ENCODE results near the gene CFAP206.

DNA sequence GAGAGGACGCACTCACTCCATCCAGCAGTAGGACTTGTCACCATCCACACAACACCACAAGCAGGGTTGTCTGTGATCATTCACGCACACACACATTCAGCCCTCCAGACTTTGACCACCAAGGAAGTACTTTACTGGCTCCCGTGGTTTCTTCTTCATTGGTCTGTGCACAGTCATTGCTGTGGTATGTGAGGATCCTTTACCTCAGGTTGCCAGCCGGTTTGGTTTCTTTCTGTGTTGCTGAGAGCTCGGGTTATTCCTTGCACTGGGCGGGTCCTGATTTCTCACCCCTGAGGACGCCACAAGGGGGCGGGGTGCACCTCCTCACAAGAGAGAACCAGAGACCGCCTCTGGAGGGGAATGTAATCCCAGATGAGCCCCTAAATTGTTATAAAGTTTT lies 76.2 kb downstream of the CFAP206 start:
- TF ChIP-seq YY1 (IDR thresholded peaks at IDR 0.05; ENCODE audit: low read depth, low read length) (no peak), FOXM1 (IDR thresholded peaks at IDR 0.05; ENCODE audit: low read depth, low read length) (no peak), TCF7 (IDR thresholded peaks at IDR 0.05; ENCODE audit: borderline replicate concordance) (no peak), RAD21 (IDR thresholded peaks at IDR 0.05; ENCODE audit: insufficient read depth, low read depth, low read length) (peak; percentile 33), TAF1 (IDR thresholded peaks at IDR 0.05; ENCODE audit: borderline replicate concordance, low read depth, low read length) (no peak), CBX5 (IDR thresholded peaks at IDR 0.05; ENCODE audit: low read depth) (no peak), POLR2AphosphoS5 (IDR thresholded peaks at IDR 0.05; ENCODE audit: low read length) (no peak), ETV6 (conservative IDR thresholded peaks at IDR 0.05 in 1 of 2, IDR thresholded peaks at IDR 0.05 in 1 of 2; ENCODE audit: borderline replicate concordance in 1 of 2, low read depth in 1 of 2) (no peak)
- TF ChIP-seq, protein P1, sequence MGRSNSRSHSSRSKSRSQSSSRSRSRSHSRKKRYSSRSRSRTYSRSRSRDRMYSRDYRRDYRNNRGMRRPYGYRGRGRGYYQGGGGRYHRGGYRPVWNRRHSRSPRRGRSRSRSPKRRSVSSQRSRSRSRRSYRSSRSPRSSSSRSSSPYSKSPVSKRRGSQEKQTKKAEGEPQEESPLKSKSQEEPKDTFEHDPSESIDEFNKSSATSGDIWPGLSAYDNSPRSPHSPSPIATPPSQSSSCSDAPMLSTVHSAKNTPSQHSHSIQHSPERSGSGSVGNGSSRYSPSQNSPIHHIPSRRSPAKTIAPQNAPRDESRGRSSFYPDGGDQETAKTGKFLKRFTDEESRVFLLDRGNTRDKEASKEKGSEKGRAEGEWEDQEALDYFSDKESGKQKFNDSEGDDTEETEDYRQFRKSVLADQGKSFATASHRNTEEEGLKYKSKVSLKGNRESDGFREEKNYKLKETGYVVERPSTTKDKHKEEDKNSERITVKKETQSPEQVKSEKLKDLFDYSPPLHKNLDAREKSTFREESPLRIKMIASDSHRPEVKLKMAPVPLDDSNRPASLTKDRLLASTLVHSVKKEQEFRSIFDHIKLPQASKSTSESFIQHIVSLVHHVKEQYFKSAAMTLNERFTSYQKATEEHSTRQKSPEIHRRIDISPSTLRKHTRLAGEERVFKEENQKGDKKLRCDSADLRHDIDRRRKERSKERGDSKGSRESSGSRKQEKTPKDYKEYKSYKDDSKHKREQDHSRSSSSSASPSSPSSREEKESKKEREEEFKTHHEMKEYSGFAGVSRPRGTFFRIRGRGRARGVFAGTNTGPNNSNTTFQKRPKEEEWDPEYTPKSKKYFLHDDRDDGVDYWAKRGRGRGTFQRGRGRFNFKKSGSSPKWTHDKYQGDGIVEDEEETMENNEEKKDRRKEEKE (IDR thresholded peaks at IDR 0.05) = no peak
- TF ChIP-seq, protein P2, sequence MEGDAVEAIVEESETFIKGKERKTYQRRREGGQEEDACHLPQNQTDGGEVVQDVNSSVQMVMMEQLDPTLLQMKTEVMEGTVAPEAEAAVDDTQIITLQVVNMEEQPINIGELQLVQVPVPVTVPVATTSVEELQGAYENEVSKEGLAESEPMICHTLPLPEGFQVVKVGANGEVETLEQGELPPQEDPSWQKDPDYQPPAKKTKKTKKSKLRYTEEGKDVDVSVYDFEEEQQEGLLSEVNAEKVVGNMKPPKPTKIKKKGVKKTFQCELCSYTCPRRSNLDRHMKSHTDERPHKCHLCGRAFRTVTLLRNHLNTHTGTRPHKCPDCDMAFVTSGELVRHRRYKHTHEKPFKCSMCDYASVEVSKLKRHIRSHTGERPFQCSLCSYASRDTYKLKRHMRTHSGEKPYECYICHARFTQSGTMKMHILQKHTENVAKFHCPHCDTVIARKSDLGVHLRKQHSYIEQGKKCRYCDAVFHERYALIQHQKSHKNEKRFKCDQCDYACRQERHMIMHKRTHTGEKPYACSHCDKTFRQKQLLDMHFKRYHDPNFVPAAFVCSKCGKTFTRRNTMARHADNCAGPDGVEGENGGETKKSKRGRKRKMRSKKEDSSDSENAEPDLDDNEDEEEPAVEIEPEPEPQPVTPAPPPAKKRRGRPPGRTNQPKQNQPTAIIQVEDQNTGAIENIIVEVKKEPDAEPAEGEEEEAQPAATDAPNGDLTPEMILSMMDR (IDR thresholded peaks at IDR 0.05 in 2 of 3, conservative IDR thresholded peaks at IDR 0.05 in 1 of 3; ENCODE audit: control insufficient read depth in 2 of 3, extremely low read depth in 1 of 3, insufficient read depth in 1 of 3, low read depth in 3 of 3, low read length in 3 of 3) = peak; percentile 7 to 44 (median 17); a peak in 4 of 6 replicates
- TF ChIP-seq, protein P3, sequence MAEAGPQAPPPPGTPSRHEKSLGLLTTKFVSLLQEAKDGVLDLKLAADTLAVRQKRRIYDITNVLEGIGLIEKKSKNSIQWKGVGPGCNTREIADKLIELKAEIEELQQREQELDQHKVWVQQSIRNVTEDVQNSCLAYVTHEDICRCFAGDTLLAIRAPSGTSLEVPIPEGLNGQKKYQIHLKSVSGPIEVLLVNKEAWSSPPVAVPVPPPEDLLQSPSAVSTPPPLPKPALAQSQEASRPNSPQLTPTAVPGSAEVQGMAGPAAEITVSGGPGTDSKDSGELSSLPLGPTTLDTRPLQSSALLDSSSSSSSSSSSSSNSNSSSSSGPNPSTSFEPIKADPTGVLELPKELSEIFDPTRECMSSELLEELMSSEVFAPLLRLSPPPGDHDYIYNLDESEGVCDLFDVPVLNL (IDR thresholded peaks at IDR 0.05; ENCODE audit: low read depth, low read length) = no peak
- TF ChIP-seq, protein P4, sequence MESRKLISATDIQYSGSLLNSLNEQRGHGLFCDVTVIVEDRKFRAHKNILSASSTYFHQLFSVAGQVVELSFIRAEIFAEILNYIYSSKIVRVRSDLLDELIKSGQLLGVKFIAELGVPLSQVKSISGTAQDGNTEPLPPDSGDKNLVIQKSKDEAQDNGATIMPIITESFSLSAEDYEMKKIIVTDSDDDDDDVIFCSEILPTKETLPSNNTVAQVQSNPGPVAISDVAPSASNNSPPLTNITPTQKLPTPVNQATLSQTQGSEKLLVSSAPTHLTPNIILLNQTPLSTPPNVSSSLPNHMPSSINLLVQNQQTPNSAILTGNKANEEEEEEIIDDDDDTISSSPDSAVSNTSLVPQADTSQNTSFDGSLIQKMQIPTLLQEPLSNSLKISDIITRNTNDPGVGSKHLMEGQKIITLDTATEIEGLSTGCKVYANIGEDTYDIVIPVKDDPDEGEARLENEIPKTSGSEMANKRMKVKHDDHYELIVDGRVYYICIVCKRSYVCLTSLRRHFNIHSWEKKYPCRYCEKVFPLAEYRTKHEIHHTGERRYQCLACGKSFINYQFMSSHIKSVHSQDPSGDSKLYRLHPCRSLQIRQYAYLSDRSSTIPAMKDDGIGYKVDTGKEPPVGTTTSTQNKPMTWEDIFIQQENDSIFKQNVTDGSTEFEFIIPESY (IDR thresholded peaks at IDR 0.05) = no peak
- TF ChIP-seq, protein P5, sequence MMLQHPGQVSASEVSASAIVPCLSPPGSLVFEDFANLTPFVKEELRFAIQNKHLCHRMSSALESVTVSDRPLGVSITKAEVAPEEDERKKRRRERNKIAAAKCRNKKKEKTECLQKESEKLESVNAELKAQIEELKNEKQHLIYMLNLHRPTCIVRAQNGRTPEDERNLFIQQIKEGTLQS (IDR thresholded peaks at IDR 0.05; ENCODE audit: borderline replicate concordance, extremely low read depth, low read depth, low read length) = no peak
- TF ChIP-seq, protein P6, sequence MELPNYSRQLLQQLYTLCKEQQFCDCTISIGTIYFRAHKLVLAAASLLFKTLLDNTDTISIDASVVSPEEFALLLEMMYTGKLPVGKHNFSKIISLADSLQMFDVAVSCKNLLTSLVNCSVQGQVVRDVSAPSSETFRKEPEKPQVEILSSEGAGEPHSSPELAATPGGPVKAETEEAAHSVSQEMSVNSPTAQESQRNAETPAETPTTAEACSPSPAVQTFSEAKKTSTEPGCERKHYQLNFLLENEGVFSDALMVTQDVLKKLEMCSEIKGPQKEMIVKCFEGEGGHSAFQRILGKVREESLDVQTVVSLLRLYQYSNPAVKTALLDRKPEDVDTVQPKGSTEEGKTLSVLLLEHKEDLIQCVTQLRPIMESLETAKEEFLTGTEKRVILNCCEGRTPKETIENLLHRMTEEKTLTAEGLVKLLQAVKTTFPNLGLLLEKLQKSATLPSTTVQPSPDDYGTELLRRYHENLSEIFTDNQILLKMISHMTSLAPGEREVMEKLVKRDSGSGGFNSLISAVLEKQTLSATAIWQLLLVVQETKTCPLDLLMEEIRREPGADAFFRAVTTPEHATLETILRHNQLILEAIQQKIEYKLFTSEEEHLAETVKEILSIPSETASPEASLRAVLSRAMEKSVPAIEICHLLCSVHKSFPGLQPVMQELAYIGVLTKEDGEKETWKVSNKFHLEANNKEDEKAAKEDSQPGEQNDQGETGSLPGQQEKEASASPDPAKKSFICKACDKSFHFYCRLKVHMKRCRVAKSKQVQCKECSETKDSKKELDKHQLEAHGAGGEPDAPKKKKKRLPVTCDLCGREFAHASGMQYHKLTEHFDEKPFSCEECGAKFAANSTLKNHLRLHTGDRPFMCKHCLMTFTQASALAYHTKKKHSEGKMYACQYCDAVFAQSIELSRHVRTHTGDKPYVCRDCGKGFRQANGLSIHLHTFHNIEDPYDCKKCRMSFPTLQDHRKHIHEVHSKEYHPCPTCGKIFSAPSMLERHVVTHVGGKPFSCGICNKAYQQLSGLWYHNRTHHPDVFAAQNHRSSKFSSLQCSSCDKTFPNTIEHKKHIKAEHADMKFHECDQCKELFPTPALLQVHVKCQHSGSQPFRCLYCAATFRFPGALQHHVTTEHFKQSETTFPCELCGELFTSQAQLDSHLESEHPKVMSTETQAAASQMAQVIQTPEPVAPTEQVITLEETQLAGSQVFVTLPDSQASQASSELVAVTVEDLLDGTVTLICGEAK (IDR thresholded peaks at IDR 0.05; ENCODE audit: borderline replicate concordance) = no peak
